ENCODE results near the gene STKLD1.

DNA sequence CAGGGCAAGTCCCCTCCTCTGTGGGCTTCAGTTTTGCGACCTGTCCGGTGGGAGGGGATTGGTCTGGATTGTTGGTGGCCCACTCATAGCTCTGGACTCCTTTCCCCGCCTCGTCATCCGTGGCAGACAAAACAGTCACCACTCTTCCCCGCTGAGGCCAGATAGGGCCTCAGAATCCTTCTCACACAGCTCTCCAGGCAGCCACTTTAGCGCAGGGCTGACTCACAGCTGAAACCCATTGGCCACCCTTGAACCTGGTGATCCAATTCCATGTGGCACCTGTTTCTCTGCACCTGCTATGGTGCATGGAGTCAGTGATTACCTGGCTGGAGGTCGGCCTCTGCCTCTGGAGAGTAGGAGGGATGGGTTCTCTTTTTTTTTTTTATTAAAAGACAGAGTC lies 67.8 kb downstream of the STKLD1 start:
- TF ChIP-seq, protein P1, sequence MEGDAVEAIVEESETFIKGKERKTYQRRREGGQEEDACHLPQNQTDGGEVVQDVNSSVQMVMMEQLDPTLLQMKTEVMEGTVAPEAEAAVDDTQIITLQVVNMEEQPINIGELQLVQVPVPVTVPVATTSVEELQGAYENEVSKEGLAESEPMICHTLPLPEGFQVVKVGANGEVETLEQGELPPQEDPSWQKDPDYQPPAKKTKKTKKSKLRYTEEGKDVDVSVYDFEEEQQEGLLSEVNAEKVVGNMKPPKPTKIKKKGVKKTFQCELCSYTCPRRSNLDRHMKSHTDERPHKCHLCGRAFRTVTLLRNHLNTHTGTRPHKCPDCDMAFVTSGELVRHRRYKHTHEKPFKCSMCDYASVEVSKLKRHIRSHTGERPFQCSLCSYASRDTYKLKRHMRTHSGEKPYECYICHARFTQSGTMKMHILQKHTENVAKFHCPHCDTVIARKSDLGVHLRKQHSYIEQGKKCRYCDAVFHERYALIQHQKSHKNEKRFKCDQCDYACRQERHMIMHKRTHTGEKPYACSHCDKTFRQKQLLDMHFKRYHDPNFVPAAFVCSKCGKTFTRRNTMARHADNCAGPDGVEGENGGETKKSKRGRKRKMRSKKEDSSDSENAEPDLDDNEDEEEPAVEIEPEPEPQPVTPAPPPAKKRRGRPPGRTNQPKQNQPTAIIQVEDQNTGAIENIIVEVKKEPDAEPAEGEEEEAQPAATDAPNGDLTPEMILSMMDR (IDR thresholded peaks at IDR 0.05) = no peak
- no peak for TF ChIP-seq EZH2 (IDR thresholded peaks at IDR 0.05; ENCODE audit: borderline replicate concordance, insufficient read depth, low read depth, low read length, poor library complexity, severe bottlenecking)
